H9 (cell line): ENCODE measurements around the gene MYOF. TPM values are rescaled to one million over a fixed set of nuclear protein-coding genes. Genes with fewer than 3 reads are reported as not detected.

Experiments used
- DNase-seq: peaks from one replicate; pipeline ENCODE4 v3.0.0-alpha.2; 2017
- H2AFZ ChIP-seq: one replicate; pipeline ENCODE4 v1.6.1; 2013; ENCODE audit warnings: mild to moderate bottlenecking, low read length, control low read depth, moderate library complexity
- H2AK5ac ChIP-seq: 2 replicates; pipeline ENCODE4 v1.6.1; 2013; ENCODE audit warnings: low read length, control low read depth, mixed read lengths; ENCODE audit not compliant: insufficient read length
- H2BK120ac ChIP-seq: one replicate; pipeline ENCODE4 v1.6.1; 2013; ENCODE audit warnings: low read depth, mild to moderate bottlenecking, low read length, control low read depth, inconsistent platforms; ENCODE audit not compliant: poor library complexity, severe bottlenecking
- H2BK12ac ChIP-seq: 2 replicates; pipeline ENCODE4 v1.6.1; 2013; ENCODE audit warnings: low read length, control low read depth, mixed read lengths, low read depth; ENCODE audit not compliant: insufficient read length
- H2BK15ac ChIP-seq: 2 replicates; pipeline ENCODE4 v1.6.1; 2013; ENCODE audit warnings: low read depth, low read length, control low read depth
- H2BK20ac ChIP-seq: one replicate; pipeline ENCODE4 v1.6.1; 2013; ENCODE audit warnings: low read depth, mild to moderate bottlenecking, low read length, control low read depth, inconsistent platforms; ENCODE audit not compliant: poor library complexity, severe bottlenecking
- H2BK5ac ChIP-seq: 2 replicates; pipeline ENCODE4 v1.6.1; 2013; ENCODE audit warnings: low read length, control low read depth, mixed read lengths; ENCODE audit not compliant: insufficient read length
- H3K14ac ChIP-seq: 2 replicates; pipeline ENCODE4 v1.6.1; 2013; ENCODE audit warnings: low read length, control low read depth; ENCODE audit not compliant: insufficient read depth
- H3K18ac ChIP-seq: 2 replicates; pipeline ENCODE4 v1.6.1; 2013; ENCODE audit warnings: low read depth, mild to moderate bottlenecking, mixed read lengths, low read length, control low read depth; ENCODE audit not compliant: insufficient read length
- H3K23ac ChIP-seq: 2 replicates; pipeline ENCODE4 v1.6.1; 2013; ENCODE audit warnings: low read length, control low read depth, mixed read lengths, low read depth; ENCODE audit not compliant: insufficient read length
- H3K23me2 ChIP-seq: 2 replicates; pipeline ENCODE4 v1.6.1; 2013; ENCODE audit warnings: low read depth, mild to moderate bottlenecking, mixed read lengths, low read length, control low read depth; ENCODE audit not compliant: insufficient read length, poor library complexity, severe bottlenecking
- H3K27ac ChIP-seq: 2 replicates; pipeline ENCODE4 v1.5.1; 2013; ENCODE audit warnings: low read length, control low read depth, mixed read lengths, low read depth; ENCODE audit not compliant: insufficient read length
- H3K27me3 ChIP-seq: 2 replicates; pipeline ENCODE4 v1.6.1; 2013; ENCODE audit warnings: low read length, control low read depth, inconsistent platforms; ENCODE audit not compliant: insufficient read depth
- H3K4ac ChIP-seq: 2 replicates; pipeline ENCODE4 v1.6.1; 2013; ENCODE audit warnings: low read depth, mild to moderate bottlenecking, control low read depth, inconsistent platforms, low read length, moderate library complexity
- H3K4me1 ChIP-seq: 2 replicates; pipeline ENCODE4 v1.6.1; 2013; ENCODE audit warnings: low read length, control low read depth, inconsistent platforms; ENCODE audit not compliant: insufficient read depth
- H3K4me2 ChIP-seq: 2 replicates; pipeline ENCODE4 v1.6.1; 2013; ENCODE audit warnings: low read length, control low read depth, mixed read lengths; ENCODE audit not compliant: insufficient read length, insufficient read depth
- H3K56ac ChIP-seq: 2 replicates; pipeline ENCODE4 v1.6.1; 2013; ENCODE audit warnings: low read depth, mild to moderate bottlenecking, mixed read lengths, low read length, control low read depth; ENCODE audit not compliant: insufficient read length
- H3K79me1 ChIP-seq: 2 replicates; pipeline ENCODE4 v1.6.1; 2013; ENCODE audit warnings: low read depth, mild to moderate bottlenecking, moderate library complexity, low read length, control low read depth, inconsistent platforms; ENCODE audit not compliant: insufficient read depth, poor library complexity, severe bottlenecking
- H3K79me2 ChIP-seq: 2 replicates; pipeline ENCODE4 v1.6.1; 2013; ENCODE audit warnings: low read length, control low read depth, inconsistent platforms; ENCODE audit not compliant: insufficient read depth
- H3K9ac ChIP-seq: 2 replicates; pipeline ENCODE4 v1.6.1; 2013; ENCODE audit warnings: low read length, control low read depth, mixed read lengths; ENCODE audit not compliant: insufficient read length; ENCODE audit errors: extremely low read depth
- H3K9me3 ChIP-seq: one replicate; pipeline ENCODE4 v1.6.1; 2013; ENCODE audit warnings: low read depth, low read length, inconsistent platforms; ENCODE audit not compliant: control insufficient read depth
- H3T11ph ChIP-seq: one replicate; pipeline ENCODE4 v1.6.1; 2013; ENCODE audit warnings: mild to moderate bottlenecking, low read length, control low read depth, inconsistent platforms
- H4K20me1 ChIP-seq: one replicate; pipeline ENCODE4 v1.6.1; 2013; ENCODE audit not compliant: control insufficient read depth, insufficient read length, insufficient read depth
- H4K5ac ChIP-seq: 2 replicates; pipeline ENCODE4 v1.6.1; 2013; ENCODE audit warnings: low read depth, mild to moderate bottlenecking, mixed read lengths, low read length, control low read depth; ENCODE audit not compliant: insufficient read length
- H4K8ac ChIP-seq: replicated peaks from 2 replicates; pipeline ENCODE4 v1.6.1; 2013; ENCODE audit warnings: low read length, control low read depth, mixed read lengths, low read depth; ENCODE audit not compliant: insufficient read length
- H4K91ac ChIP-seq: 2 replicates; pipeline ENCODE4 v1.6.1; 2013; ENCODE audit warnings: low read depth, mild to moderate bottlenecking, moderate library complexity, mixed read lengths, low read length, control low read depth; ENCODE audit not compliant: insufficient read length
- H3K27ac Mint-ChIP-seq, 3 experiments: 2 replicates in 2 of 3; 3 replicates in 1 of 3; pipeline ENCODE4 v1.8.0; 2020 to 2021; ENCODE audit warnings: mixed read lengths in 3 of 3, mild to moderate bottlenecking in 1 of 3, moderate library complexity in 1 of 3
- H3K27me3 Mint-ChIP-seq: 2 replicates; pipeline ENCODE4 v1.8.0; 2021; ENCODE audit warnings: low read depth, mild to moderate bottlenecking, moderate library complexity, mixed read lengths
- H3K36me3 Mint-ChIP-seq, 3 experiments: 2 replicates in 2 of 3; 3 replicates in 1 of 3; pipeline ENCODE4 v1.8.0; 2020 to 2021; ENCODE audit warnings: low read depth in 3 of 3, mixed read lengths in 3 of 3; ENCODE audit not compliant: insufficient read depth in 1 of 3
- H3K4me1 Mint-ChIP-seq, 2 experiments: 2 replicates each; pipeline ENCODE4 v1.8.0; 2020; ENCODE audit warnings: mixed read lengths in 2 of 2
- H3K4me3 Mint-ChIP-seq, 2 experiments: 2 replicates in 1 of 2; 3 replicates in 1 of 2; pipeline ENCODE4 v1.8.0; 2020 to 2021; ENCODE audit warnings: mild to moderate bottlenecking in 2 of 2, mixed read lengths in 2 of 2, moderate library complexity in 1 of 2
- H3K9me3 Mint-ChIP-seq, 2 experiments: 2 replicates in 1 of 2; 3 replicates in 1 of 2; pipeline ENCODE4 v1.8.0; 2020; ENCODE audit warnings: mild to moderate bottlenecking in 2 of 2, mixed read lengths in 2 of 2, moderate library complexity in 1 of 2
- WGBS: extraction: QIAGEN DNeasy Blood & Tissue Kit; methylation state at CpG from one replicate; pipeline ENCODE4 v1.1.7; 2013; ENCODE audit warnings: missing lambda C conversion rate, low lambda C conversion rate, mixed read lengths; ENCODE audit not compliant: insufficient read length; ENCODE audit errors: extremely low coverage; 5-methylcytosine and 5-hydroxymethylcytosine counted together
- total RNA-seq: library from RNA; stranded (reverse); gene quantifications from 2 replicates; pipeline ENCODE4 v1.2.1, GENCODE V29; 2021
- TF ChIP-seq, protein P1 (sequence below): fragments of 200-600 bp; sonication (generic); conservative IDR thresholded peaks from 3 replicates; pipeline ENCODE4 v1.8.0; 2021; ENCODE audit warnings: antibody characterized with exemption, mild to moderate bottlenecking

The MYOF gene
- total RNA-seq, 1 experiment from 2014 or later, result 2.8 TPM

GRCh38 chr10:93473804-93474472, 8.2 kb downstream of the MYOF start:
- Histone ChIP-seq H2AFZ (no peak overlapping the region), H3K79me1 (no peaks in the 10 kb centered on the region), H3K27me3 (no peaks in the 10 kb centered on the region), H3K9me3 (no peaks in the 10 kb centered on the region), H2BK15ac (no peak overlapping the region), H4K20me1 (no peaks in the 10 kb centered on the region), H3K23me2 (no peaks in the 10 kb centered on the region), H4K91ac (no peak overlapping the region), H3K4ac (no peak overlapping the region), H4K5ac (no peak overlapping the region), H3K14ac (no peak overlapping the region), H2BK5ac (no peak overlapping the region), H3T11ph (no peak overlapping the region), H2AK5ac (no peak overlapping the region), H2BK12ac (no peak overlapping the region), H3K4me1 (no peaks in the 10 kb centered on the region), H2BK20ac (no peak overlapping the region), H3K79me2 (no peaks in the 10 kb centered on the region), H3K27ac (no peak overlapping the region), H3K9ac (no peak overlapping the region), H3K4me2 (no peak overlapping the region), H4K8ac (no peak overlapping the region), H3K23ac (no peak overlapping the region), H2BK120ac (no peak overlapping the region), H3K18ac (no peak overlapping the region), H3K56ac (no peak overlapping the region)
- Mint-ChIP-seq H3K27ac (no peak overlapping the region; a peak in 1 of 7 replicates), H3K9me3 (no peaks in the 10 kb centered on the region; a peak in 1 of 5 replicates), H3K27me3 (no peaks in the 10 kb centered on the region), H3K4me1 (peaks cover 15% of the 10 kb centered on the region in 2 experiments), H3K36me3 (no peaks in the 10 kb centered on the region), H3K4me3 (no peak overlapping the region)
- no peak for DNase-seq
- TF ChIP-seq, protein P1, sequence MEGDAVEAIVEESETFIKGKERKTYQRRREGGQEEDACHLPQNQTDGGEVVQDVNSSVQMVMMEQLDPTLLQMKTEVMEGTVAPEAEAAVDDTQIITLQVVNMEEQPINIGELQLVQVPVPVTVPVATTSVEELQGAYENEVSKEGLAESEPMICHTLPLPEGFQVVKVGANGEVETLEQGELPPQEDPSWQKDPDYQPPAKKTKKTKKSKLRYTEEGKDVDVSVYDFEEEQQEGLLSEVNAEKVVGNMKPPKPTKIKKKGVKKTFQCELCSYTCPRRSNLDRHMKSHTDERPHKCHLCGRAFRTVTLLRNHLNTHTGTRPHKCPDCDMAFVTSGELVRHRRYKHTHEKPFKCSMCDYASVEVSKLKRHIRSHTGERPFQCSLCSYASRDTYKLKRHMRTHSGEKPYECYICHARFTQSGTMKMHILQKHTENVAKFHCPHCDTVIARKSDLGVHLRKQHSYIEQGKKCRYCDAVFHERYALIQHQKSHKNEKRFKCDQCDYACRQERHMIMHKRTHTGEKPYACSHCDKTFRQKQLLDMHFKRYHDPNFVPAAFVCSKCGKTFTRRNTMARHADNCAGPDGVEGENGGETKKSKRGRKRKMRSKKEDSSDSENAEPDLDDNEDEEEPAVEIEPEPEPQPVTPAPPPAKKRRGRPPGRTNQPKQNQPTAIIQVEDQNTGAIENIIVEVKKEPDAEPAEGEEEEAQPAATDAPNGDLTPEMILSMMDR, result no peak
- WGBS, result no CpG with 5 or more reads among the region's 7 CpGs
